BLaER1 treated with 17β-estradiol and CSF1 and Interleukin-3, amounts not matched to agents 10 nM and 100 nM (cell line): ENCODE measurements around the gene PPP2R3C.
"Not testable (repeated sequence)": the region's sequence is repeated elsewhere in the genome, so short reads cannot be mapped to it uniquely, and the experiment has no call there.

ENCODE experiments used
- H3K27ac ChIP-seq, 11 experiments: shearing (Covaris generic); formaldehyde crosslinking; 2 replicates each; pipeline ENCODE4 v1.8.1; 2022
- H3K27me3 ChIP-seq, 11 experiments: shearing (Covaris generic); formaldehyde crosslinking; 2 replicates each; pipeline ENCODE4 v1.8.1; 2022
- H3K36me3 ChIP-seq, 11 experiments: shearing (Covaris generic); formaldehyde crosslinking; 2 replicates each; pipeline ENCODE4 v1.8.1; 2022
- H3K4me1 ChIP-seq, 10 experiments: shearing (Covaris generic); formaldehyde crosslinking; 2 replicates each; pipeline ENCODE4 v1.8.1; 2022
- H3K4me2 ChIP-seq, 11 experiments: shearing (Covaris generic); formaldehyde crosslinking; 2 replicates each; pipeline ENCODE4 v1.8.1; 2022
- H3K4me3 ChIP-seq, 10 experiments: shearing (Covaris generic); formaldehyde crosslinking; 2 replicates each; pipeline ENCODE4 v1.8.1; 2022
- H3K9ac ChIP-seq, 11 experiments: shearing (Covaris generic); formaldehyde crosslinking; 2 replicates each; pipeline ENCODE4 v1.8.1; 2022
- H3K9me3 ChIP-seq, 11 experiments: shearing (Covaris generic); formaldehyde crosslinking; replicated peaks in 1 of 11; 2 replicates each; pipeline ENCODE4 v1.8.1; 2022
- H4K20me1 ChIP-seq, 11 experiments: shearing (Covaris generic); formaldehyde crosslinking; 2 replicates each; pipeline ENCODE4 v1.8.1; 2022
- Cebpa-rat ChIP-seq, 11 experiments: shearing (Covaris generic); IDR thresholded peaks; 2 replicates each; pipeline ENCODE4 v1.8.1; 2022

The PPP2R3C gene

GRCh38 chr14:35083530-35084150 lies 38.1 kb downstream of the PPP2R3C start:
- Histone ChIP-seq H3K9me3 (no peaks in the 10 kb centered on the region), H3K27me3 (no peaks in the 10 kb centered on the region), H3K4me3 (no peak overlapping the region), H3K4me1 (no peaks in the 10 kb centered on the region), H3K4me2 (no peak overlapping the region), H3K27ac (no peak overlapping the region), H3K9ac (no peak overlapping the region), H4K20me1 (no peaks in the 10 kb centered on the region), H3K36me3 (peaks cover 72 to 100% (median 86%) of the 10 kb centered on the region in 11 experiments)
- no peak for TF ChIP-seq Cebpa-rat (IDR thresholded peaks at IDR 0.05)

- no peak for TF ChIP-seq Cebpa-rat (IDR thresholded peaks at IDR 0.05)
- H3K27me3 ChIP-seq, result no peaks in the 10 kb centered on the region
- H3K9me3 ChIP-seq, result no peaks in the 10 kb centered on the region
- H3K9ac ChIP-seq, result no peak overlapping the region
- H3K4me1 ChIP-seq, result no peaks in the 10 kb centered on the region
- no peak overlapping the region for H3K4me3 ChIP-seq
- H3K36me3 ChIP-seq, result peaks cover 37 to 86% (median 58%) of the 10 kb centered on the region in 11 experiments
- no peaks in the 10 kb centered on the region for H4K20me1 ChIP-seq
- no peak overlapping the region for H3K27ac ChIP-seq
- no peak overlapping the region for H3K4me2 ChIP-seq
These were observed 42.0 kb downstream of the PPP2R3C start for GRCh38 chr14:35079742-35080141.

DNA sequence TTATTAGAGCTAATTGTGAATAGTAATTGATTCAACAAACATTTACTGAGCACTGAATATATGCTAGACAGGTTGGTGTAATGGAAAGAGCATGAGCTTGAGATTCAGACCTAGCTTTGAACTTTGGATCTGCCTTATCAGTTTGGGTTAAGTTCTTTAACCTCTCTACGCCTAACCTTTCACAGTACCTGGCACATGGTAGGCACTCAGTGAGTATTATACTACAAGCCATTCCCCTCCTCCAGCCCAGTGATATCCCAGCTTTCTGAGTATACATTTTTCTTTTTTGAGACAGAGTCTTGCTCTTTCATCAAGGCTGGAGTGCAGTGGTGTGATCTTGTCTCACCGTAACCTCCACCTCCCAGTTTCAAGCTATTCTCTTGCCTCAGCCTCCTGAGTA lies 43.7 kb downstream of the PPP2R3C start:
- peaks cover 29 to 86% (median 58%) of the 10 kb centered on the region in 11 experiments for H3K36me3 ChIP-seq
- H4K20me1 ChIP-seq, result no peaks in the 10 kb centered on the region
- no peak overlapping the region for H3K9ac ChIP-seq
- TF ChIP-seq Cebpa-rat (IDR thresholded peaks at IDR 0.05), result no peak
- no peak overlapping the region for H3K4me2 ChIP-seq
- H3K4me3 ChIP-seq, result no peak overlapping the region
- H3K9me3 ChIP-seq, result 0 out of 22 replicates have a peak, but pooled peaks cover 0 to 3% (median 0%) of the 10 kb centered on the region in 11 experiments
- no peaks in the 10 kb centered on the region for H3K4me1 ChIP-seq
- no peaks in the 10 kb centered on the region for H3K27me3 ChIP-seq
- no peak overlapping the region for H3K27ac ChIP-seq

- H3K27ac ChIP-seq, result no peak overlapping the region
- H4K20me1 ChIP-seq, result no peaks in the 10 kb centered on the region
- H3K4me1 ChIP-seq, result peaks cover 0 to 10% (median 0%) of the 10 kb centered on the region in 10 experiments; a peak in 2 of 20 replicates
- peaks cover 19 to 69% (median 33%) of the 10 kb centered on the region in 11 experiments; a peak in 20 of 22 replicates for H3K36me3 ChIP-seq
- H3K4me2 ChIP-seq, result no peak overlapping the region
- H3K9me3 ChIP-seq, result 0 out of 22 replicates have a peak, but pooled peaks cover 0 to 3% (median 0%) of the 10 kb centered on the region in 11 experiments
- no peaks in the 10 kb centered on the region for H3K27me3 ChIP-seq
- no peak overlapping the region for H3K4me3 ChIP-seq
- no peak for TF ChIP-seq Cebpa-rat (IDR thresholded peaks at IDR 0.05)
- no peak overlapping the region for H3K9ac ChIP-seq
These were observed 48.3 kb downstream of the PPP2R3C start for GRCh38 chr14:35073486-35073885.

DNA sequence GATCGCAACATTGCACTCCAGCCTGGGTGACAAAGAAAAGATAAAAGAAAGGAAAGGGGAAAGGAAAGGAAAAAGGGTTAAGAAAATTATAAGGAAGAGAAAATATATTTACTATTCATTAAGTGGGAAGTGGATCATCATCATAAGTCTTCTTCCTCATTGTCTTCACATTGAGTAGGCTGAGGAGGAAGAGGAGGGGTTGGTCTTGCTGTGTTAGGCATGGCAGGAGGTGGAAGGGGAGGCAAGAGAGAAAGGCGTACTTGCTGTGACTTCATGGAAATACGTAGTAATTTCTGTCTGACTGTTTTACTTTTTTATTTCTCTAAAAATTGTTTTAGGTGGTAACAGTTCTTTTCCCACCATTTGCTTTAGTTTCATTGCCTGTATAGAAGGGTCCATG lies 49.6 kb downstream of the PPP2R3C start:
- H3K27ac ChIP-seq, result no peak overlapping the region
- H3K9me3 ChIP-seq, result 0 out of 22 replicates have a peak, but pooled peaks cover 0 to 3% (median 0%) of the 10 kb centered on the region in 11 experiments
- H3K4me2 ChIP-seq, result peak overlapping the region in 1 of 11 experiments; percentile 17; a peak in 1 of 22 replicates
- no peak overlapping the region for H3K9ac ChIP-seq
- H4K20me1 ChIP-seq, result no peaks in the 10 kb centered on the region
- peaks cover 0 to 10% (median 0%) of the 10 kb centered on the region in 10 experiments; a peak in 2 of 20 replicates for H3K4me1 ChIP-seq
- H3K27me3 ChIP-seq, result no peaks in the 10 kb centered on the region
- no peak overlapping the region for H3K4me3 ChIP-seq
- H3K36me3 ChIP-seq, result peaks cover 21 to 70% (median 31%) of the 10 kb centered on the region in 11 experiments; a peak in 20 of 22 replicates
- TF ChIP-seq Cebpa-rat (IDR thresholded peaks at IDR 0.05), result no peak

GRCh38 chr14:35068238-35069012 lies 53.4 kb downstream of the PPP2R3C start:
- Histone ChIP-seq H3K9me3 (0 out of 22 replicates have a peak, but pooled peaks cover 0 to 2% (median 0%) of the 10 kb centered on the region in 11 experiments), H3K4me3 (no peak overlapping the region), H4K20me1 (no peaks in the 10 kb centered on the region), H3K4me1 (peaks cover 0 to 10% (median 0%) of the 10 kb centered on the region in 10 experiments; a peak in 2 of 20 replicates), H3K27me3 (no peaks in the 10 kb centered on the region), H3K27ac (no peak overlapping the region), H3K4me2 (no peak overlapping the region), H3K9ac (no peak overlapping the region), H3K36me3 (peaks cover 9 to 71% (median 23%) of the 10 kb centered on the region in 11 experiments; a peak in 19 of 22 replicates)
- no peak for TF ChIP-seq Cebpa-rat (IDR thresholded peaks at IDR 0.05)

GRCh38 chr14:35065731-35066130 lies 56.1 kb downstream of the PPP2R3C start:
- not testable (repeated sequence) for H3K27ac ChIP-seq, H3K27me3 ChIP-seq, H3K4me2 ChIP-seq, H3K4me1 ChIP-seq, H3K9ac ChIP-seq, H4K20me1 ChIP-seq, H3K9me3 ChIP-seq, H3K4me3 ChIP-seq
- peaks cover 15 to 81% (median 28%) of the 10 kb centered on the region in 11 experiments; a peak in 19 of 22 replicates for H3K36me3 ChIP-seq

DNA sequence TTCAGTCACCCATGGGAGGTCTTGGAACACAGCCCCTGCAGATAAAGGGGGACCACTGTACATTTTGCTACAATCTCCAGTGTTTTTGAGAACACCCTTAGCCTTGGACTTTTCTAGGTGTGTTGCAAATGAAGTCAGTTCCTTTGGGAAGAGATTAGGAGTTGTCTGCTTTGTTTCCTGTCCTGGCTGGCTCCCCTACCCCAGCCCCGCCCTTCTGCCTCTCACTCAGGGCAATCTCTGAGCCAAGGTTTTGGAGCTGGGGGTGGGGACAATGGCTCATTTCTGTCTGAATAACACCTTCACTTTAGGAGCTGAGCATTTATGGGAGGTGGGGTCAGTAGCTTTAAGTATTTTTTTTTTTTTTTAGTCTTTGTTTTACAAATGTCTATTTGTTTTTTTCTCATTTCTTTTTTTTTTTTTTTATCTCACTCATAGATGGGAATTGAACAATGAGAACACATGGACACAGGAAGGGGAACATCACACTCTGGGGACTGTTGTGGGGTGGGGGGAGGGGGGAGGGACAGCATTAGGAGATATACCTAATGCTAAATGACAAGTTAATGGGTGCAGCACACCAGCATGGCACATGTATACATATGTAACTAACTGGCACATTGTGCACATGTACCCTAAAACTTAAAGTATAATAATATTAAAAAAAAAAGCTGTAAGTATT lies 60.5 kb downstream of the PPP2R3C start:
- not testable (repeated sequence) for H3K27ac ChIP-seq, H3K9me3 ChIP-seq, H3K9ac ChIP-seq, H3K4me3 ChIP-seq, H3K4me2 ChIP-seq, H3K27me3 ChIP-seq, H3K4me1 ChIP-seq, H4K20me1 ChIP-seq
- H3K36me3 ChIP-seq, result peaks cover 21 to 84% (median 41%) of the 10 kb centered on the region in 11 experiments

- no peak overlapping the region for H3K27ac ChIP-seq
- peaks cover under 1 to 23% (median 5%) of the 10 kb centered on the region in 10 experiments; a peak in 15 of 20 replicates for H3K4me1 ChIP-seq
- peaks cover 17 to 78% (median 42%) of the 10 kb centered on the region in 11 experiments; a peak in 21 of 22 replicates for H3K36me3 ChIP-seq
- H3K27me3 ChIP-seq, result no peaks in the 10 kb centered on the region
- H3K4me2 ChIP-seq, result no peak overlapping the region
- TF ChIP-seq Cebpa-rat (IDR thresholded peaks at IDR 0.05), result no peak
- no peaks in the 10 kb centered on the region for H4K20me1 ChIP-seq
- no peaks in the 10 kb centered on the region for H3K9me3 ChIP-seq
- no peak overlapping the region for H3K9ac ChIP-seq
- no peak overlapping the region for H3K4me3 ChIP-seq
These were observed 69.2 kb downstream of the PPP2R3C start for GRCh38 chr14:35052637-35053036.
